Caco-2 (cell line): ENCODE data around the gene NAT8L. TPM values are rescaled to one million over a fixed set of nuclear protein-coding genes. Genes with fewer than 3 reads are reported as not detected.

Experiments used
- BruUV-seq: library from RNA; stranded (reverse); fragments of 400-500 nt; replicated peaks from 2 replicates; lab custom pipeline; 2021; lab: Mats Ljungman, UMichigan
- CTCF ChIA-PET: fragments of 300-600 bp; sonication (Branson Sonifier 250); formaldehyde crosslinking; loops from one replicate; lab custom pipeline; 2022; ENCODE audit warnings: antibody characterized with exemption; lab: Charles Lee
- POLR2A ChIA-PET: fragments of 300-600 bp; sonication (Branson Sonifier 250); formaldehyde crosslinking; loops from one replicate; lab custom pipeline; 2022; ENCODE audit warnings: antibody characterized with exemption; lab: Charles Lee
- DNase-seq, 2 experiments: peaks; one replicate each; pipeline versions ENCODE4 v3.0.0 to v3.0.0-alpha.2; 2020 to 2022
- H3K27me3 ChIP-seq: replicated peaks from 2 replicates; pipeline ENCODE4 v1.6.0; 2011; ENCODE audit warnings: low read length; ENCODE audit not compliant: control insufficient read depth, insufficient read depth
- H3K36me3 ChIP-seq: 2 replicates; pipeline ENCODE4 v1.5.1; 2011; ENCODE audit warnings: low read length; ENCODE audit not compliant: control insufficient read depth, insufficient read depth
- H3K4me1 ChIP-seq: fragments of 250-450 bp; sonication (Bioruptor Pico); 2 replicates; pipeline ENCODE4 v1.5.1; 2020; ENCODE audit warnings: mild to moderate bottlenecking
- H3K4me3 ChIP-seq: 2 replicates; pipeline ENCODE4 v1.5.1; 2011; ENCODE audit warnings: low read depth, mild to moderate bottlenecking, control low read depth, low read length
- H3K9me3 ChIP-seq: fragments of 250-450 bp; sonication (Bioruptor Pico); 2 replicates; pipeline ENCODE4 v1.5.1; 2020; ENCODE audit warnings: mild to moderate bottlenecking, moderate library complexity
- H3K27ac Mint-ChIP-seq: one replicate; pipeline ENCODE4 v1.8.0; 2022; ENCODE audit warnings: mixed read lengths; ENCODE audit not compliant: unreplicated experiment
- H3K27me3 Mint-ChIP-seq: one replicate; pipeline ENCODE4 v1.8.0; 2022; ENCODE audit warnings: mixed read lengths; ENCODE audit not compliant: insufficient read depth, unreplicated experiment
- H3K36me3 Mint-ChIP-seq: one replicate; pipeline ENCODE4 v1.8.0; 2022; ENCODE audit warnings: mild to moderate bottlenecking, mixed read lengths; ENCODE audit not compliant: insufficient read depth, unreplicated experiment
- H3K4me1 Mint-ChIP-seq: one replicate; pipeline ENCODE4 v1.8.0; 2022; ENCODE audit warnings: low read depth, mixed read lengths; ENCODE audit not compliant: unreplicated experiment
- H3K4me3 Mint-ChIP-seq: one replicate; pipeline ENCODE4 v1.8.0; 2022; ENCODE audit warnings: mild to moderate bottlenecking, moderate library complexity, mixed read lengths; ENCODE audit not compliant: unreplicated experiment
- H3K9me3 Mint-ChIP-seq: one replicate; pipeline ENCODE4 v1.8.0; 2022; ENCODE audit warnings: mixed read lengths; ENCODE audit not compliant: unreplicated experiment
- CTCF ChIP-seq, 2 experiments: fragments of 200-600 bp in 1 of 2; IDR thresholded peaks; 1 replicate in 1 of 2; 2 replicates in 1 of 2; pipeline versions ENCODE4 v1.5.1 to v1.8.0; 2011 to 2022; ENCODE audit warnings: antibody characterized with exemption in 1 of 2, control low read depth in 1 of 2, inconsistent platforms in 1 of 2, low read depth in 1 of 2, low read length in 1 of 2, mild to moderate bottlenecking in 1 of 2, moderate library complexity in 1 of 2; ENCODE audit not compliant: insufficient read depth in 1 of 2, severe bottlenecking in 1 of 2, unreplicated experiment in 1 of 2
- intact Hi-C: fragments of 100-400 bp; cut with micrococcal nuclease; formaldehyde crosslinking; loops from one replicate; pipeline ENCODE4 v1.10.0; 2022; ENCODE audit not compliant: unreplicated experiment
- total RNA-seq: library from RNA; stranded (reverse); gene quantifications from 2 replicates; pipeline ENCODE4 v1.2.3, GENCODE V29; 2022

The NAT8L gene
- total RNA-seq, 1 experiment from 2014 or later = 6.2 TPM

- no peak for TF ChIP-seq CTCF (IDR thresholded peaks at IDR 0.05; ENCODE audit: insufficient read depth in 1 of 2, low read depth in 1 of 2, low read length in 1 of 2, severe bottlenecking in 1 of 2, unreplicated experiment in 1 of 2)
- BruUV-seq = no TSS peak
- intact Hi-C loops = no loop called here
- Histone ChIP-seq H3K27me3 (no peaks in the 10 kb centered on the region), H3K36me3 (no peaks in the 10 kb centered on the region), H3K4me3 (no peak overlapping the region), H3K4me1 (no peaks in the 10 kb centered on the region), H3K9me3 (no peaks in the 10 kb centered on the region)
- no peak overlapping the region for H3K27ac Mint-ChIP-seq
- peaks cover 3% of the 10 kb centered on the region for H3K27me3 Mint-ChIP-seq
- no peaks in the 10 kb centered on the region for H3K36me3 Mint-ChIP-seq
- H3K4me3 Mint-ChIP-seq = no peak overlapping the region
- H3K4me1 Mint-ChIP-seq = no peaks in the 10 kb centered on the region
- DNase-seq = no peak
- no peaks in the 10 kb centered on the region for H3K9me3 Mint-ChIP-seq
- CTCF ChIA-PET = no interaction called here
- POLR2A ChIA-PET = no interaction called here
These were observed 21.5 kb downstream of the NAT8L start for GRCh38 chr4:2080429-2081300.

- no peak overlapping the region for H3K27ac Mint-ChIP-seq
- CTCF ChIA-PET = interaction anchor here (1.0 kb wide), 1 partner anchor 96 kb away, joined by 3 read pairs; no protein-coding TSS in a partner anchor
- no peaks in the 10 kb centered on the region for H3K36me3 Mint-ChIP-seq
- peaks cover 3% of the 10 kb centered on the region for H3K27me3 Mint-ChIP-seq
- TF ChIP-seq CTCF (IDR thresholded peaks at IDR 0.05; ENCODE audit: insufficient read depth in 1 of 2, low read depth in 1 of 2, low read length in 1 of 2, severe bottlenecking in 1 of 2, unreplicated experiment in 1 of 2) = no peak
- H3K4me1 ChIP-seq = no peaks in the 10 kb centered on the region
- H3K4me1 Mint-ChIP-seq = no peaks in the 10 kb centered on the region
- no peaks in the 10 kb centered on the region for H3K27me3 ChIP-seq
- DNase-seq = no peak
- H3K9me3 ChIP-seq = no peaks in the 10 kb centered on the region
- intact Hi-C loops = no loop called here
- no peak overlapping the region for H3K4me3 ChIP-seq
- no peaks in the 10 kb centered on the region for H3K9me3 Mint-ChIP-seq
- POLR2A ChIA-PET = interaction anchor here (0.7 kb wide), 1 partner anchor 161 kb away, joined by 6 read pairs; no protein-coding TSS in a partner anchor
- no peak overlapping the region for H3K4me3 Mint-ChIP-seq
- H3K36me3 ChIP-seq = no peaks in the 10 kb centered on the region
- no TSS peak for BruUV-seq
These were observed 22.4 kb downstream of the NAT8L start for GRCh38 chr4:2081540-2081939.

- no peaks in the 10 kb centered on the region for H3K4me1 Mint-ChIP-seq
- no peaks in the 10 kb centered on the region for H3K36me3 Mint-ChIP-seq
- Histone ChIP-seq H3K36me3 (no peaks in the 10 kb centered on the region), H3K27me3 (no peaks in the 10 kb centered on the region), H3K9me3 (no peaks in the 10 kb centered on the region), H3K4me3 (no peak overlapping the region), H3K4me1 (no peaks in the 10 kb centered on the region)
- no peak for TF ChIP-seq CTCF (IDR thresholded peaks at IDR 0.05; ENCODE audit: insufficient read depth in 1 of 2, low read depth in 1 of 2, low read length in 1 of 2, severe bottlenecking in 1 of 2, unreplicated experiment in 1 of 2)
- no peak for DNase-seq
- POLR2A ChIA-PET = no interaction called here
- H3K4me3 Mint-ChIP-seq = no peak overlapping the region
- H3K9me3 Mint-ChIP-seq = no peaks in the 10 kb centered on the region
- intact Hi-C loops = no loop called here
- no TSS peak for BruUV-seq
- CTCF ChIA-PET = interaction anchor here (1.0 kb wide), 1 partner anchor 96 kb away, joined by 3 read pairs; no protein-coding TSS in a partner anchor
- H3K27me3 Mint-ChIP-seq = peaks cover 3% of the 10 kb centered on the region
- no peak overlapping the region for H3K27ac Mint-ChIP-seq
These were observed 23.0 kb downstream of the NAT8L start for GRCh38 chr4:2082118-2082517.
